ENCODE data around the gene ST6GALNAC3.

Gene ST6GALNAC3

DNA sequence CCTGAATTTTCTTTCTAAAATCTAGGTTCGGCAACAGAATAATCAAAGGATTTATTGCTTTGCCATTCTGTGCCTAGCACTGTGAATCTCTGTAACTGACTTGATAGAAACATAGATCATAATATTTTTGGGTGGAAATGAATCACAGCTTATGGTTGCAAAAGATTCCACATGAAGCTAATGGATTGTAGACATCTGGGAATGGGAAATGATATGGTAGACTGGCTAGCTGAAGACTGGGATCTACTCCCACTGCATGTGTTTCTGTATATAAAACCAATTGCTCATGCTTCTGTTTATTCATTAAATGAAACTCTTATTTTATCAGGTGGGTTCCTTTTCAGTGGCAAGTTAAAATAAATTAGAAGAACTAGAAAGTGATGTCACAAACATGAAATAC lies 395.6 kb downstream of the ST6GALNAC3 start:
- DNase-seq = no peak

DNA sequence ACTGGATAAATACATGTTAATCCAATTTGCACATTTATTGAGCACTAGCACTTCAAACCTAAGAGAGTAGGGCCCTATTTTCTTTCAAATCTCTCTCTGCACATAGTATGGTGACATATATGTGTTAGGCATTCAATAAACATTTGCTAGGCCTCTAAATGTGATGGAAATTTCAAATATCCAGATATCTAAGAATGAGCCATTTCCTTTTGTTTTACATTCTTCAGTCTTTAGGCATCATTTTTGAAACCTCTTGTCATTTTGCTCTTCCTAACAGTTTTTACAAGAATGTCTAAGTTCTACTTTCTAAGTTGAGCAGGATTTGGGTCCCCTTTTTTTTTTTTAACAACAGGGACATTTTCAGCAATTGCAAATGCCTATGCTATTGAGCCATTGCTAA lies 397.0 kb downstream of the ST6GALNAC3 start:
- no peak for DNase-seq

DNA sequence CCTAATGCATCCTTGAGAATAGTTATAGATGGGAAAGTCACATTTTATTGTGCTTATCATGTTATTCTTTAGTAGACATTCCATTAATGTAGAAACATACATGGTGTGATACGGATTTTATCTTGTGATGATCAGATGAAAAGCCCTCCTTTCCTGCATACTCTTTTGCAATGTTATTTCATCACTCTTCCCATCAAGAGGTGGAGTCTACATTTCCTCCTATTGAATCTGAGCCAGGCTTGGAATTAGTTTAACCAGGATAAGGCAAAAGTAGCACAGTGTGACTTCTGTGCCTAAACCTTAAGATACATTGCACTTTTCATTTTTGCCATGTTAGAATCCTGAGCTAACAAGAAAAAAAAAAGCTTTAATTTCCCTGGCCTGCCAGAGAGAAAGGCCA lies 399.0 kb downstream of the ST6GALNAC3 start:
- DNase-seq = no peak

DNA sequence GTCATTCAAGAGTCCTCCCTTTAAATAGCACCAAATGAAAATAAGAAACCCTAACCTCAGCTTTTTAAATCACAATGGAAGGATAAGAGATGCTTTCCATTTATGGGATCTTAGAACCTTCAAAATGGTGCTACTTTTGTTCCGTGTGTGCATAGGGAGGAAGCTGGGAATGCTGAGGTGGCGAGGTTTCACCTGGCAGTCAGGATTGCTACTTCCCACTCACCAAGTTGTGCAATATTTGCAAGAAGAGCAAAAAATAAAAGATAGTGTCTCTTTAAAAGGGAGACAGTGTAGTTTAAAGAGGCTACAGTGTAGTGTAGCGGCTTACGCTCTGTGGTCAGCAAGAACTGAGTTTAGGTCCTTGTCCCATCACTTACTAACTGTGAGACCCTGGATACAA lies 400.4 kb downstream of the ST6GALNAC3 start:
- no peak for DNase-seq

DNA sequence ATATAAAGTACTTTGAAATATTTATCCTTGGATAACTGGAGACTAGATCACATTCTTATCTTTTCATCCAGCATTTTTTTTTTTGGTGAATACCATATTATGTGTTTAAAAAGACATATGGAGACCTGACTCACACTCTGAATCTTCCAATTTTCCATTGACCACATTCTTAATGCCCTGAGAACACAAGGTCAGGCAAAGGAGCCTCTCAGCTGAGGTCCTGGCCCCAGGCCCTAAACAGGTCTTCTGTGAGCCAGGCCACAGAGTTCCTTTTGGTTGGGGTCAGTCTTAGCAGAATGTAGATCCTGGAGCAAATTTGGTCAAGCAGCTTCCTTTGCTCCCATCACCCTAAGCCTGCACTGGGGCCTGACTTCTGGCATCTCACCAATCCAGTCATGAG lies 402.6 kb downstream of the ST6GALNAC3 start:
- DNase-seq = no peak

DNA sequence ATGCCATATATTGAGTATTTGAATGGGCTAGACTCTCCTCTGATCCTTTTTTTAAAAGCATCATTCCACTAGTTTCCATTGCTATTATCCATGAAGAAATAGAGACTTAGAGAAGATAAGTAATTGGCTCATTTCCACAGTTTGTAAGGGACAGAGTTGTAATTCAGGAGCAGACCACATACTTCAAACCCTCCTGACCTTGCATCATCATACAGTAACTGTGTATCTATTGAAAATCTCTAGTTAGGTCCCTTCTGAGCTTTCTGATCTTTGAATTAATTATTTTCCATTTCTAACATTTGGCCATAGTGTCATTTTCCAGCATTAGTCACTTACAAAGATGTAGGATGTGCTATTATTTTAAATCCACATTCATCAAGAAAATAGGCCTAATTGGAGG lies 406.3 kb downstream of the ST6GALNAC3 start:
- DNase-seq = no peak

DNA sequence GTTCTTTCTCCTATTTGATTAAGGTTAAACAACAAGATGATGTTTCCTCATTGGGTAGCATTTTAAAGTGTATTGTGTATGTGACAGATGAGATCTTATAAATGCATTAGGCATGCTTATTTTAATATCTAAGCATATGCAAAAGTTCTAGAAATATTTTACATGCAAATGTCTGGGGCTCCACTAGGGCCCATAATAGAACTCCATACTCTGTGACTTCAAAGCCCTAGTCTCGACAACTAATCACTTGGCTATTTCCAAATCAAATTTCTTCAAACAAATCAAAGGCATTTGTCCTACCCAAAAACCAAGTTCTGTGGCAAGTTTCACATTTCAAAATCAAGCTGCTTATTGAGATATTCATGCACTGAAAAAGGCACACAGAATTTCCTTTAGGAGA lies 407.1 kb downstream of the ST6GALNAC3 start:
- no peak for DNase-seq

DNA sequence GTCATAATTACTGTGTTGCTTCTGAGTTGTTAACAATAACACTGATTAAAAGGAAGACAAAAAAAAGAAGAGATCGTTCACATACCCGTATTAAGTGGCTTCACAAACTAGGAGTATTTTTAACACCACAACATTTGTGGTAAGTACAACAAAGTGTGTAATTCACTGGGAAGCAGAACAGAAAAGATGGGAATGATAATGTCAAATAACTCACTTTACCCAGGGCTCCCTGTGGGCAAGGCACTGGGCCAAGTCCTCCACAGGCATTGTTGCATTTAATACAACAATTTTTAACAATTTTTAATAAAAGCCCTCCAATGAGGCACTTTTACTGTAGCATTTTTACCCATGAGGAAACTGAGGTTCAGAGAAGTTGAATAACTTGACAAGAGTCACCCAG lies 407.7 kb downstream of the ST6GALNAC3 start:
- no peak for DNase-seq

DNA sequence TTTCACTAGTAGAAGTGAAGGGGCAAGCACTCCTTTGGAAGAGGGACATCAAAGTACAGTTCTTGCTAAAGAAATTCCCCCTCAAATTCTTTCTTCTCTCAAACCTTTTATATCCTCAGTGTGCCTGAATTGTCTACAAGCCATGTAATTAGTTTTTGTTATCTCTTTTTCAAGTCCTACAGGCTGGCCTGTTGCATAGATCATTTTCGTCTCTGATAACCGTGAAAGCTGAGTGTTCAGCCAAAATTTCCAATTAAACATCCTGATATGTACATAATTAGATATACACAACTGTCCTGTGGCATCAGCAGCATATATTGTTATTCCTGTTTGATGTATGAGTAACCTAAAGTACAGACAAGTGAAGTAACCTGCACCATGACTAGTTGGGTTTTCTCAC lies 417.2 kb downstream of the ST6GALNAC3 start:
- no peak for DNase-seq

DNA sequence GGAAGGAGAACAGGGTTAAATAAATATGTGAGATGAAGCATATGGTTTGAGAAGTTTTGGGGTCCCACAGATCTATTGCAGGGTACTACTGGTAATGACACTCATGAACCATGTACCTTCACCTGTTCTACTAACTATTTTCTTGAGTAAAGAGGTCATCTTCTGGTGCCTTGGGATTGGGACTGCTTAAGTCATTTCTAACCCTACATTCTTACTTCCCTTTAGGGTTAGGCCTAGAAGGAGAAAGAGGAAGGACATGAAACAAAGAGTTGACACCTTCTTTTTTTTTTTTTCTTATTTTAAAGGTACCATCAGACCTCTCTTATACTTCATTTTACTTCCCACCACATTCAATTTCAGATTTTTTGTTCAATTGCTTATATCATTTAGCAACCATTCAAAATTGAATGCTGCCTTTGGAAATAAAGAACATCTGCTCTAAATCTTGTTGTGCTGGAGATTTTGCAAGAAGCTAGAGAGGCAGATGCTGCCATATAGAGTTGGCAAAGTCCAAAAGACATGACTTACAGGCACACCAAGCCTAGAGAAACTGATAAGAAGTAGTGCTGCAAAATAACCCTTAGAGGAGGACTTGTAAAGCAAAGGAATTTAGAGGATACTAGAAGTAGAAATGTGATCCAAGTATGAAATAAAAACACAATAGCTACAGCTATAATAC lies 418.3 kb downstream of the ST6GALNAC3 start:
- peak in 1 of 2 experiments; percentile 9 for DNase-seq

DNA sequence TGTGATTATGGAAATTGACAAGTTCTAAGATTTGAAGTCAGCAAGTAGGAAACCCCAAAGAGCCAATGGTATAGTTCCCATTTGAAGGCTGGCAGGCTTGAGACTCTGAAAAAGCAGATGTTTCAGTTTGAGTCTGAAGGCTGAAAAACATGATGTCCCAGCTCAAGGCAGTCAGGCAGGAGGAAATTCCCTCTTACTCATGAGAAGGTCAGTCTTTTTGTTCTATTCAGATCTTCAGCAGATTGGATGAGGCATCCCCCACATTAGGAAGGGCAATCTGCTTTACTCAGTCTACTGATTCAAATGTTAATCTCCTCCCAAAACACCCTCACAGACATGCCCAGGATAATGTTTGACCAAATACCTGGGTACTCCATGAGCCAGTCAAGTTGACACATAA lies 420.3 kb downstream of the ST6GALNAC3 start:
- DNase-seq = no peak

DNA sequence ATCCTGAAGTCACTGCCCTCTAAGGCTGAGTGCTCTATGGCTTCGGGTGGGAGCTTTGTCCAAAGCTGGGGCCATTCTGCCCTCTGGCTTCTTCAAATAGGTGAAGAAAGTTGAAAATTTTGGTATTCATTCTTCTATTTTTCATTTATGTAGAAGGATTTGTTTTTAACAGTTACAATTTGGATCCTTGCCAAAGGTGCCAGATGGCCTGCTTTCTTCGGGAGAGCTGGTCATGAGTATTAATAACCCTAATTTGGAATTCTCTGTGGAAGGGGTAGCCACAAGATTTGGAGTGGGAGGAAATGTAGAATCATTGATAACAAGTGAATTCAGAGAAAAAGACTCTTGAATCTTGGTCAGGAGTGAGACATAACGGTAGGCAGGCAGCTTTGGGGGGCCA lies 422.3 kb downstream of the ST6GALNAC3 start:
- no peak for DNase-seq

DNA sequence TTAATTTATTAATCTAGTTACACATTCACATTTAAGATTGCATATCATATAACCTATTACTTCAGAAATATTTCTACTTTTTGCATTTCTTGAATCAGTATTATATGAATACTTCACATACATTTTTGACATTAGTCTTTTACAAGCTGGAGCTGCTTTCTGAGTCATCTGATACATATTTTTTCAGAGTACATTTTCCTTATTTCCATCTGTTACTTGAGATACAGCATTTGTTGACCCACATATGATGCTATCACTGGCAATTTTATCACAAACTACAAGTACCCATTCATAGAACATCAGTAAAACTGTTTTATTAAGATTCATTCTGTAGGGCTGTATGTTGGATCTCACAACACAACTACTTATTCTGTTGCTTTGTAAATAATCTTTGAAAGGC lies 425.6 kb downstream of the ST6GALNAC3 start:
- DNase-seq = no peak

DNA sequence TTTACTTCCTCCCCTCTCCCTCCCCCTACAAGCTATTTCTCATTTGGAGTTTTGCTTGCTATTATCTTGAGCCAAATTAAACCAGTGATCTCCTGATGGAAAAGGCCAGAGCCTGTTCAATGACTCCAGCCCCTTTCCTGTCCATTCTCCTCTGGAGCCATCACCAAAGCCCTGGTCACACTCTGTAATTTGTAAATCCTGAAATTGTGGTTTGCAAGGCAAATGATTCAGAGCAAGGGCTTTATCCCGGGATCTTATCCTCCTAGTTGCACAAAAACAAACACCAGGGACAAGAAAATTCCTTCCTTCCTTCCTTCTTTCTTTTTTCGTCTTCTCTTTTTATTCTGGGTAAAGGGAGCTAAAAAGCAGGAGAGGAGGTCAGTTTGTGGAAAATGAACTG lies 426.6 kb downstream of the ST6GALNAC3 start:
- no peak for DNase-seq

DNA sequence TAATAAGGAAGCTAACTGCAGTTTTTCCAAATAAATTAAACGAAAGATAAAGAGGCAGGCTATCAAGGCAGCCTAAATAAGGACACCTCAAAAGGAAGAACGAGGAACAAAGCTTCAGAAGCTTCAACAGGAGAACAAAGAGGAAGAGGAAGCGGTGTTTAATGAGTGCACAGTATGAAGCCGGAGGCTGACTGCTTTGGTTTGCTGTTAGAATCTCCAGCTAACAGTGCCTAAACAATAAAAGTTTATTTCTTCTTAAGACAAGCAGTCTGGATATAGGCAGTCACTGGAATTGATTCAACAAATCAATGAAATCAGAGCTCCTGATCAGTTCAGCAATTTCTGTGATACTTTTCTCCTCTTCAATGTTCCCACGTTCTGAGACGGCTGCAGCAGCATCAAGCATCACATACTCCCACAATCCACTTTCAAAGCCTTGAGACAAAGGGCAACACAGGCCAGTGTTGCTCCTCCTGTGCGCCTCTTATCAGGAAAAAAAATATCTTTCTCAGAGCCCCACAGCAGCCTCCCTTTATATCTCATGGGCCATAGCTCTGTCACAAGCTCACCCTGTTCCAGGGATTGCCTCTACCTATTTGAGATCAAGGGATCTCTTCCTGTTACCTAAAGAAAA lies 427.2 kb downstream of the ST6GALNAC3 start:
- peak; percentile 51 to 68 for DNase-seq

DNA sequence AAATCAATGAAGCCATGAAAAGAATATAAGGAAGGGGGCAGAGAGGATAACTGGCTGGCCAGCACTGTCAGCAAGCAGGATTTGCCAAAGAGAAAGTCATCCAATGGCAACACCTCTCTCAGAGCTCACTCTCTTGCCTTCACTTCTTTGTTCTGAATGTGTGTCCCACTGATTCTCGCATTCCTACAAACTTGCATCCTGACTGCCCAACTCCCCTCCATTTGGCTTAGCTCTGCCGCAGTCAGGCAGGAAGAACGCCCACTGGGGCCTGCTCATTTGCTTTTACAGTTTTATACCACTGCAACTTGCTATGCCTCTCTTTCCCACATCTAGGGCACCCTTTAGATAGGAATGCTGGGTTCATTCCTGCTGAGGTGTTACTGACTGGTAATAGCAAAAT lies 428.6 kb downstream of the ST6GALNAC3 start:
- no peak for DNase-seq

DNA sequence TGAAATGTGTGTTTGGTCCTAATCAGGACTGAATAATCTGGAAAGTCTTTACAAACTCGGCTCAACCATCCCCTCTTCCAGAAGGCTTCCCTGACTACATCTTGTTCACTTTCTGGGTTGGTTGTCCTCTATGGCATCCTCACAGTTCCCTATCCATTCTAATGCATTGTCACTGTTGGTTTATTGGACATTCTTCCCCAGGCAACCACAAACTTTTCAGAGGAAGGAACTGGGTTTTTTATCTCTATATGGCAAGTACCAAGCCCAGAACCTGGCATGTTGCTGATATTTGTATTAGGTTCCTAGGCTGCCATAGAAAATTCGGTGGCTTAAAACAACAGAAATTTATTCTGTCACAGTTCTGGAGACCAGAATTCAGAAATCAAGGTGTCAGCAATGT lies 429.2 kb downstream of the ST6GALNAC3 start:
- no peak for DNase-seq

DNA sequence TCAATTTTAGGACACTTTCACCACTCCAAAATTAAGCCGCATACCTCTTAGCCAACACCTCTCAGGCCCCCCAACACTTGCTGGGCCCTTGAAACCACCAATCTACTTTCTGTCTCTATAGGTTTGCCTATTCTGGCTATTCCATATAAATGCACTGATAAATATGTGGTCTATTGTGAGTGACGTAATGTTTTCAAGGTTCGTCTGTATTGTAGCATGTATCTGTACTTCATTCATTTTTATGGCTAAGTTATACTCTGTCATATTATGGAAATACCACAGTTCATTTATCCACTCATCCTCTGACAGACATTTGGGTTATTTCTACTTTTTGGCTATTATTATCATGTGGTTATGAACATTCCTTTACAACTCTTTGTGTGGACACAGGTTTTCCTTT lies 432.8 kb downstream of the ST6GALNAC3 start:
- DNase-seq = no peak

DNA sequence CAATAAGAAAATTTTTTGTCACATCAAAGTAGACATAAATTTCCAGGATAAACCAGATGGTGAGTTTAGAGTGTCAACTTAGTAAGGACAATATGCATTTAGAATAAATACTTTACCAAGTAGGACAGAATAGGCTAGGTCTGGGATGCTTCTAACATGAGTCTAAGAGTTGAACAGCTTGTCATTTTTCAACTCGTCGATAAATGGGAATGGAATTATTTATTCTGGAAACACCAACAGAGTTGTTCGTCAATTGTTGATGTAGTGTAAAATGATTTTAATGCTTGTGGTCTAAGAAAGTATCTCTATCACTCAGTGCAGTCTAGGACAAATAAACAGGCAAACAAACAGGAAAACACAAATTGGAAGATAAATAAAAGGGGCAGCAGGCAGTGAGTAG lies 434.3 kb downstream of the ST6GALNAC3 start:
- DNase-seq = no peak

DNA sequence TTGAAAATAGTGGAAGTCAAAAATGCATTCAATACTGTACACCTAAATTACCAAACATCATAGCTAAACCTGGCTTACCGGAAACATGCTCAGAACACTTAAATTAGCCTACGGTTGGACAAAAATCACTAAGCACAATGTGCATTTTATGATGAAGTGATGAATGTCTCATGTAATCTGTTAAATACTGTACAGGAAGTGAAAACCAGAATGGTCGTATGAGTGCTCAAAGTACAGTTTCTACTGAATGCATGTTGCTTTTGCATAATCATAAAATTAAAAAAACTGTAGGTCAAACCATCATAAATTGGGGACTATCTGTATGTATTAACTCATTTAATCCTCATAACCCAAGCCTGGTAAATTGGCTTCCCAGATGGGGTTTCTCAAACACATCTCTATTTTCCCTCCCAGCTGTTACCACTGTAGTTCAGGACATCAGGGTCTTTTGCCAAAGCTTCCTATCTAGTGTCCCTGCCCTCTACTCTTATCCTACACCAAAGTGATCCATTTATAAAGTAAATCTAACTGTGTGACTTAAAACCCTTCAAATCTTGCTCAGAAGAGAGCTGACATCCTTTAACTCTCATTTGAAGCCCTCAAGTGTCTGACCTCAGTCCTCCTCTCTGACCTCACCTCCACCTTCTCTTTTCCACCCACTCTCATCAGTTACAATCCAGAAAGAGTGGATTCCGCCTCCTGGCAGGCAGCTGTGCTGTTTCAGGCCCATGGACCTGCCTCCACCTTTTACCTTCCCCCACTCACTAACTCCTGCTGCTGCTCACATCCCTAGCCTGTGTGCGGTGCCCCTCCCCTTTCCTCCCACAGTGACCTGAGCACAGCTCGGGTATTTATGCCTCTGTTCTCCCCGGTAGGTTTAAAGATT lies 436.4 kb downstream of the ST6GALNAC3 start:
- DNase-seq = no peak

DNA sequence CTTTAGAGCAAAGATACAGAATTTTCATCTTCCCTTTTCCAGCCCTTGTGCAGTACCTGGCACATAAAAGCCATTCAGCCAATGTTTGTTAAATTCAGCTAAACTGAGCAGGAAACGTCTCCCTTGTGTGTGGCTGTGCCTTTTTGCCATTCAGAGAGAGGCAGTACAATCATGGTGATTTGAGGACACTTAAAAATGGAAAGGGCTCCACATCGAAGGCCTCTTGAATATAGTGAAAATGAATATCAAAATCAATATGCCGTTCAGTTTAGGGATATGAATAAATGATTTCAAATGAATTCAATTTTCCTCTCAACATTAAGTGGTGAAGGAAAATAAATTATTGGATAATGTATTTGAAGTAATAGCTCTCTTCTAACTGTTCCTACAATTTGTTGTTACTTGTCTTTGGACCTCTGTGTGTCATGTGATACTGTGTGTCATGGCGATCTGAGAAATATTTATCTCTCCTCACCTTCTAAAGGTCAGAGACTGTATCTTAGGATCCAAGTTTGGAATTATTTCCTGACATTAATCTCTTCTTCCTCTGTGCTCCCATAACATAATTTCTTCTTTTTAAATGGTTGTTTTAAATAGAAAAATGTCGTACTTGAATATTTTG lies 437.1 kb downstream of the ST6GALNAC3 start:
- no peak for DNase-seq

DNA sequence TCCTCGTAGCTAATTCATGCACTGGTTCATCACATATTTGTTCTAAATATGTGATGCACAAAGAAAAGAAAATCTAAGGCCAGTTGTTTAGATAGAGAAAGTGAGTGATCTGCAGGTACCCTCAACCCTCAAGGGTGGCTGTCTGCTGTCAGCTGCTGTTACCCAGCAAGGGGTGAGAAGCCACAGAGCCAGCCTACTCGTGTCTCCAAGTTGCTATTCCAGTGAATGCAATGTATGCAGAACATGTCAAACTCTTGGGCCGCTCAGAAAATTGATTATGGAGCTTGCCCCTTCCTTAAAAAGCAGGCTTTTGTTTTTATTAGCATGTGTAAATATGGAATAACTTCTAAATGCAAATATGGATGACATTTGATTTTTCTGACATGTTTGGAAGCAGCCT lies 456.4 kb downstream of the ST6GALNAC3 start:
- DNase-seq = no peak

DNA sequence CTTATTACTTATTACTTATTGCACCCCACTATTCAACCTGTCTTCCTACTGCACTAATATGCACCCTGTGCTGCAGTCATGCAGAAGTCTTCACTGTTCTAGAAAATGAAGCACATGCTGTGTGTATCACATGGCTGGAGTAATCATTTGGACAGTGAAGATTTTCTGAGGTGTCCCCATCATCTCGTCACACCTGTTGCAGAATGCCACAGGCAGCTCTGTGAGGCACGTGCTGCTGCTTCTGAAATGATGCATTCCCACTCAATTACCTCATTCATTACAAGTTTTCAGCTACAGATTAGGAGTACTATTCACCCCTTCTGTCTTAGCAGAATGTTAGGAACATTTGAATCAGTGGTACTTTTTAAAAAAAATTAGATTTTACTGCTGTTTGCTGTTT lies 467.1 kb downstream of the ST6GALNAC3 start:
- no peak for DNase-seq

DNA sequence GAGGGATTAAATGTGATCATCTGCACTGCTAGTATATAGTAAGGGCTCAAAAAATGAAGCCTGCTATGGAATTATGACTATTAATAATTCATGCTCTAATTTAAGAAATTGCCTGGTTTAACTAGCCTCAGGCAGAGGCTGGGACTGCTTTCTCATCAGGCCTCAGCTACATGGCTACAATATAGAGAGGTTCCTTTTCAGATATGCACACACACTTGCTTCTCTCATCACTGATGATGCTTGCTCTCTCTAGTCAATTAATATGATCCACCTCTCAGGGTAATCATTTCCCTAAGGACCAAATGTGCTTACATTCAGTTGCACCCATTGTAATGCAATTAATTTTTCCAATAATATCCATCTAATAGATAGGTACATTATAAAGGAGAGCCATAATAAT lies 467.8 kb downstream of the ST6GALNAC3 start:
- DNase-seq = no peak

Measured in Kasumi-1 (cell line).